AG04449 (cell line): ENCODE measurements around the gene SLC35F6.
"Not testable (repeated sequence)": the region's sequence is repeated elsewhere in the genome, so short reads cannot be mapped to it uniquely, and the experiment has no call there.

Experiments used
- CTCF ChIA-PET: fragments of 350-600 bp; formaldehyde crosslinking; extraction: SDS; loops from one replicate; lab custom pipeline; 2021; ENCODE audit warnings: antibody characterized with exemption; lab: Yijun Ruan, JAX
- POLR2A ChIA-PET: fragments of 400-600, 350-600 bp; formaldehyde crosslinking; extraction: SDS; loops from one replicate; lab custom pipeline; 2020; ENCODE audit warnings: antibody characterized with exemption, inconsistent platforms; lab: Yijun Ruan, JAX
- DNase-seq: peaks from one replicate; pipeline ENCODE4 v3.0.0-alpha.2; 2010; ENCODE audit warnings: low read depth, low spot score
- H3K4me3 ChIP-seq: 2 replicates; pipeline ENCODE4 v1.5.1; 2011; ENCODE audit warnings: low read depth, mild to moderate bottlenecking, control low read depth, low read length
- CTCF ChIP-seq: IDR thresholded peaks from one replicate; pipeline ENCODE4 v1.5.1; 2011; ENCODE audit warnings: mild to moderate bottlenecking, moderate library complexity, low read length, control low read depth, inconsistent platforms; ENCODE audit not compliant: insufficient read depth; ENCODE audit errors: missing control alignments

Gene SLC35F6

DNA sequence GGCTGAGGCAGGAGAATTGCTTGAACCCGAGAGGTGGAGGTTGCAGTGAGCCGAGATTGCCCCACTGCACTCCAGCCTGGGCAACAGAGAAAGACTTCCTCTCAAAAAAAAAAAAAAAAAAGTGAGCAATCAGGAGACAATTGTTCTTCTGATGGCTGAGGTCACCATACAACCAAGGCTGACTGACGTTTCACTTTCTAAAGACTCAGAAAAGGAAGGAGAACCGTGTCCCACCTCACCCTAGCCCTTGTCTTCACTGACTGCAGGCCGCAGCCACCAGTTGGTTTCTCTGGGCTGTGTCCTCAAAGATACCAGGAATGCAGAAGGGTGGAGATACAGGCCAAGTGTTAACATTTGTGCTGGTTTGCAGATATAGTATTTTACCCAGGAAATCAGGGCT is 7.7 kb upstream of the SLC35F6 start:
- no peak overlapping the region for H3K4me3 ChIP-seq
- ChIA-PET CTCF (interaction anchor here (1.0 to 5.7 kb wide), 5 partner anchors 10 to 151 kb away, joined by 3 to 43 read pairs (median 9); no protein-coding TSS in a partner anchor), POLR2A (no interaction called here)
- no peak for DNase-seq
- no peak for TF ChIP-seq CTCF

GRCh38 chr2:26757873-26758789 is 6.0 kb upstream of the SLC35F6 start:
- DNase-seq: peak; percentile 96
- POLR2A ChIA-PET: no interaction called here
- TF ChIP-seq CTCF: no peak
- no peak overlapping the region; the same call in 1 of the 2 replicates for H3K4me3 ChIP-seq
- CTCF ChIA-PET: interaction anchor here (1.1 to 4.9 kb wide), 4 partner anchors 12 to 153 kb away, joined by 3 to 43 read pairs (median 8); no protein-coding TSS in a partner anchor

GRCh38 chr2:26758790-26759321 is 5.2 kb upstream of the SLC35F6 start:
- POLR2A ChIA-PET: no interaction called here
- H3K4me3 ChIP-seq: no peak overlapping the region
- CTCF ChIA-PET: interaction anchor here (1.3 kb wide), 1 partner anchor 12 kb away, joined by 6 read pairs; no protein-coding TSS in a partner anchor

GRCh38 chr2:26759845-26760244 is 4.2 kb upstream of the SLC35F6 start:
- DNase-seq: no peak
- CTCF ChIA-PET: interaction anchor here (1.1 to 1.3 kb wide), 2 partner anchors 13 to 15 kb away, joined by 4 to 6 read pairs; no protein-coding TSS in a partner anchor
- POLR2A ChIA-PET: no interaction called here
- no peak overlapping the region for H3K4me3 ChIP-seq
- TF ChIP-seq CTCF: no peak

More at GRCh38 chr2:26758790-26759321, 5.2 kb upstream of the SLC35F6 start:
- no peak for TF ChIP-seq CTCF
- no peak for DNase-seq

DNA sequence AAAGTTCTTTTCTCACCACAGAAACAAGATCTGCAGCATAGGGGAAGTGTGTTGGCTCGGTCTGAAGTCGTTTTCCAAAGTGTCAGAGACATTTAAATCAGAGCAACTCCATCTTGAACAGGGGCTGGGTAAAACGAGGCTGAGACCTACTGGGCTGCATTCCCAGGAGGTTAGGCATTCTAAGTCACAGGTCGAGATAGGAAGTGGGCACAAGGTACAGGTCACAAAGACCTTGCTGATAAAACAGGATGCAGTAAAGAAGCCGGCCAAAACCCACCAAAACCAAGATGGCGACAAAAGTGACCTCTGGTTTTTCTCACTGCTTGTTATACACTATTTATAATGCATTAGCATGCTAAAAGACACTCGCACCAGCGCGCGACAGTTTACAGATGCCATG is 3.1 kb upstream of the SLC35F6 start:
- POLR2A ChIA-PET, DNase-seq, H3K4me3 ChIP-seq: not testable (repeated sequence)
- CTCF ChIA-PET: interaction anchor here (1.0 to 1.1 kb wide), 2 partner anchors 8 to 16 kb away, joined by 3 to 4 read pairs; no protein-coding TSS in a partner anchor

DNA sequence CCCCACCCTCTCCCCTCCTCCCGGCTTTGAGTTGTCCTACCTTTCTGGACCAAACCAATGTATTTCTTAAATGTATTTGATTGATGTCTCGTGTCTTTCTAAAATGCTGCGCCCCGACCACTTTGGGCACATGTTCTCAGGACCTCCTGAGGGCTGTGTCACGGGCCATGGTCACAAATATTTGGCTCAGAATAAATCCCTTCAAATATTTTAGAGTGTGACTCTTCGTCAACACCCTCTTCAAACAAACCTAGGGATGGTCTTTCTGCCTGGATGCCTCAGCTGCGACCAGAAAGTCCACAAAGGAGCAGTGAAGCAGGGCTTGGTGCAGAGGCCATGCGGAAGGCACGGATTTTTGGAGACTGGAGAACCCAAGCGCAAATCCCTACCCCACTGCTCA is 1.1 kb upstream of the SLC35F6 start:
- ChIA-PET CTCF (no interaction called here), POLR2A (no interaction called here)
- no peak for TF ChIP-seq CTCF
- H3K4me3 ChIP-seq: no peak overlapping the region
- no peak for DNase-seq
